Mucosa of descending colon (tissue), 3 donors: ENCODE data around the gene NHERF1. TPM values are rescaled to one million over a fixed set of nuclear protein-coding genes. Genes with fewer than 3 reads are reported as not detected.
A peak's percentile ranks its signal among the peaks of the same experiment; 100 is the strongest.

Source experiments
- ATAC-seq: fragments of 200-7000 bp; cut with Tn5 transposase; one replicate; pipeline ENCODE4 v1.9.1; 2020; ENCODE audit warnings: mild to moderate bottlenecking, moderate library complexity
- DNase-seq, 3 donors: peaks; one replicate each; pipeline ENCODE4 v3.0.0-alpha.2; 2020
- H3K36me3 ChIP-seq: fragments of 200-600 bp; one replicate; pipeline ENCODE4 v1.8.0; 2021; ENCODE audit warnings: low read depth, mild to moderate bottlenecking
- H3K4me1 ChIP-seq: fragments of 200-600 bp; one replicate; pipeline ENCODE4 v1.8.0; 2021; ENCODE audit warnings: low read depth, mild to moderate bottlenecking
- H3K4me3 ChIP-seq: fragments of 200-600 bp; one replicate; pipeline ENCODE4 v1.8.0; 2021; ENCODE audit warnings: mild to moderate bottlenecking
- H3K9me3 ChIP-seq: fragments of 200-600 bp; one replicate; pipeline ENCODE4 v1.8.0; 2021; ENCODE audit warnings: mild to moderate bottlenecking
- intact Hi-C, 2 donors: fragments of 100-400 bp; cut with DNase I in 1 of 2; cut with micrococcal nuclease in 1 of 2; formaldehyde crosslinking; loops; one replicate each; pipeline versions ENCODE4 v1.11.0 to v1.11.1; 2022; cut with DNase I, micrococcal nuclease
- total RNA-seq, 3 donors: library from RNA; stranded (reverse); fragmentation: NEBNext Ultra II Directional in 2 of 3; extraction: Animal tissue kit (Norgen Biotek cat#: 25700) in 2 of 3; gene quantifications; one replicate each; pipeline versions ENCODE4 v1.2.1 to v1.2.4, GENCODE V29; 2021 to 2023
- TF ChIP-seq, protein P1 (sequence below): fragments of 200-600 bp; IDR thresholded peaks from one replicate; pipeline ENCODE4 v1.8.0; 2022; ENCODE audit warnings: antibody characterized with exemption, mild to moderate bottlenecking
- donor health status: DM: no; HTN: no; CAD: no; lungs with moderate emphysema.
- donor health status: DM: no; HTN: no; CAD: no.
- donor health status: DM: no; HTN: yes; CAD: no.

NHERF1 gene
- total RNA-seq, 3 donors from 2014 or later = 109 to 281 (median 164) TPM

DNA sequence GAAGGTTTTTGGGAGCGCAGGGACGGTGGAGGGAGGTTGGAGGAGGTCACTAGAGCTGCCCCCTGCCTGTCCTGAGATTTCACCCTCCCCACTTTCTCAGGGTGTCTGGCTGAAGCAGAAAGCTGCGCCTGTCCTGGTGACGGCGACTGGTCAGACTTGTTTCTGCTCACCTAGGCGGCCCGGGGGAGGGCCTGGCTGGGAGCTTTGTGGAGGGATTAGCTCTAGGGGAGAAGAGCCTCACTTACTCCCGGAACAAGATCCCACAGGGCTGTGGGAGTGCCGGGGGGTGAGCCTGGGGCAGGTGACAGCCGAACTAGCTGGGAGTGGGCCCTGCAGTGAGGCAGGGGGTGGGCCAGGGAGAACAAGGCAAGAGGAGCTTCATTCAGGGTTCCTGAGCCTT is 11.5 kb downstream of the NHERF1 start:
- no peak for DNase-seq
- Histone ChIP-seq H3K4me1 (peaks cover 73% of the 10 kb centered on the region), H3K9me3 (no peaks in the 10 kb centered on the region), H3K36me3 (no peaks in the 10 kb centered on the region), H3K4me3 (no peak overlapping the region)
- intact Hi-C loops = no loop called here
- TF ChIP-seq, protein P1, sequence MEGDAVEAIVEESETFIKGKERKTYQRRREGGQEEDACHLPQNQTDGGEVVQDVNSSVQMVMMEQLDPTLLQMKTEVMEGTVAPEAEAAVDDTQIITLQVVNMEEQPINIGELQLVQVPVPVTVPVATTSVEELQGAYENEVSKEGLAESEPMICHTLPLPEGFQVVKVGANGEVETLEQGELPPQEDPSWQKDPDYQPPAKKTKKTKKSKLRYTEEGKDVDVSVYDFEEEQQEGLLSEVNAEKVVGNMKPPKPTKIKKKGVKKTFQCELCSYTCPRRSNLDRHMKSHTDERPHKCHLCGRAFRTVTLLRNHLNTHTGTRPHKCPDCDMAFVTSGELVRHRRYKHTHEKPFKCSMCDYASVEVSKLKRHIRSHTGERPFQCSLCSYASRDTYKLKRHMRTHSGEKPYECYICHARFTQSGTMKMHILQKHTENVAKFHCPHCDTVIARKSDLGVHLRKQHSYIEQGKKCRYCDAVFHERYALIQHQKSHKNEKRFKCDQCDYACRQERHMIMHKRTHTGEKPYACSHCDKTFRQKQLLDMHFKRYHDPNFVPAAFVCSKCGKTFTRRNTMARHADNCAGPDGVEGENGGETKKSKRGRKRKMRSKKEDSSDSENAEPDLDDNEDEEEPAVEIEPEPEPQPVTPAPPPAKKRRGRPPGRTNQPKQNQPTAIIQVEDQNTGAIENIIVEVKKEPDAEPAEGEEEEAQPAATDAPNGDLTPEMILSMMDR = no peak
- ATAC-seq = no peak

DNA sequence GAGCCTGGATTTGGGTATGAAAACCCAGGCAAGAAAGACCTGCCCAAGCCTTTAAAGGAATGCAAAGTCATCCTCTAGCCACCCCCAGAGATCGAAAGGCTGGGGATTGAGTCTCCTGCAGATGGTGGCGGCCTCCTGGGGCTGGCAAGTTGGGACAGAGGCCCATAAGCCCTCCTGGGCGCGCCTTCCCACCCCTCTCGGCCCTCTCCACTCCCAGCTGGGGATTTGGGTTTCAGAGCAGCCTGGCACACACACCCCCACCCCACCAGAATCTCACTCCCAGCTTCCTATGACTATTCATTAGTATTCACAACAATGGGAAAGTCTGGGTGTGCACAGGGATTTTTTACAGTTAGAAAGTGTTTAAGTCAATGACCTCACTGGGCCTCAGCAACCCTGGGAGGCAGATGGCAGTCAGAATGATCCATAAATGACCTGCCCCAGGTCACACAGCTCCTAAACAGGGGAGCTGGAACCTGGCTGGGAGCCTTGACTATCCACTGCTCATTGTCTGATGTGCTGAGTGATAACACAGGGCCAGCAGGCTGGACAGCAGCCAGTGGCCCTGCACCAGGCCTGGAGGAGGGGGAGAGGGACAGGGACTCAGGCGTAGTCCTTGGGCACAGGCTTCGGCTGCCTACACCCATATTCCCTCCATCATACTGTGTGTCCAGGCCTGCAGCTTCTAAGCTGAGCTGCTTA is 12.1 kb downstream of the NHERF1 start:
- ATAC-seq = no peak
- no peak for DNase-seq
- intact Hi-C loops = no loop called here
- Histone ChIP-seq H3K4me3 (no peak overlapping the region), H3K36me3 (no peaks in the 10 kb centered on the region), H3K4me1 (peaks cover 72% of the 10 kb centered on the region), H3K9me3 (no peaks in the 10 kb centered on the region)
- TF ChIP-seq, protein P1 = no peak

DNA sequence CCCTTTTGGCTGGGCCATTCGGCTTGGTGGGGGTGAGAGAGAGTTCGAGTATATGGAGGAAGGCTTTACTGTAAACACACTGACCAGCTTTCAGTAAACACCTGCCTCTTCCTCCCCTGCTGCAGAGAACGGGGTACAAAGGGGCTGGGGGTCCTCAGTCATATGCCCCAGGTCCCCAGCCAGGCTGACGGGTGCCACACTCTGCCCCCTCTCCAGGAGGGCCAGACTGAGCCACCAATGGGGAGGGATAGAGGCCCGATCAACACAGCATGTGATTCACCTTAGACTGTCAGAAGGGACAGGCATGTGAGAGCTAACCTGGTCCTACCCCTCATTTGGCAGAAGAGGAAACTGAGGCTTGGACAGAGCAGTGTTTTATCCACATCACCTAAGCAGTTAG is 13.0 kb downstream of the NHERF1 start:
- intact Hi-C loops = no loop called here
- Histone ChIP-seq H3K4me3 (no peak overlapping the region), H3K36me3 (no peaks in the 10 kb centered on the region), H3K4me1 (peaks cover 72% of the 10 kb centered on the region), H3K9me3 (no peaks in the 10 kb centered on the region)
- TF ChIP-seq, protein P1 = no peak
- ATAC-seq (no peak), DNase-seq (no peak)

DNA sequence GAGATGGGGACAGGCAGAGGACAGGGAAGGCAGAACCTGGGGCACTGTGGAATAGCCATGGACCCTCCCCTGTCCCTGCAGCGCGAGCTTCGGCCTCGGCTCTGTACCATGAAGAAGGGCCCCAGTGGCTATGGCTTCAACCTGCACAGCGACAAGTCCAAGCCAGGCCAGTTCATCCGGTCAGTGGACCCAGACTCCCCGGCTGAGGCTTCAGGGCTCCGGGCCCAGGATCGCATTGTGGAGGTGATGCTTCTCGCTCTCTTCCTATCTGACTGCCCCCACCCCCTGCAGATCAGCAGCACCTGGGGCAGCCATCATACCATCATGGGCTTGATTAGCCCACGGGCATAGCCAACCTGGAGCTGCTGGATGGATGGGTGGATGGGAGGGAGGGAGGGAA is 13.5 kb downstream of the NHERF1 start:
- no peaks in the 10 kb centered on the region for H3K36me3 ChIP-seq
- intact Hi-C loops = no loop called here
- no peak for DNase-seq
- H3K9me3 ChIP-seq = no peaks in the 10 kb centered on the region
- ATAC-seq = no peak
- TF ChIP-seq, protein P1 = no peak
- H3K4me1 ChIP-seq = peaks cover 72% of the 10 kb centered on the region
- H3K4me3 ChIP-seq = no peak overlapping the region

DNA sequence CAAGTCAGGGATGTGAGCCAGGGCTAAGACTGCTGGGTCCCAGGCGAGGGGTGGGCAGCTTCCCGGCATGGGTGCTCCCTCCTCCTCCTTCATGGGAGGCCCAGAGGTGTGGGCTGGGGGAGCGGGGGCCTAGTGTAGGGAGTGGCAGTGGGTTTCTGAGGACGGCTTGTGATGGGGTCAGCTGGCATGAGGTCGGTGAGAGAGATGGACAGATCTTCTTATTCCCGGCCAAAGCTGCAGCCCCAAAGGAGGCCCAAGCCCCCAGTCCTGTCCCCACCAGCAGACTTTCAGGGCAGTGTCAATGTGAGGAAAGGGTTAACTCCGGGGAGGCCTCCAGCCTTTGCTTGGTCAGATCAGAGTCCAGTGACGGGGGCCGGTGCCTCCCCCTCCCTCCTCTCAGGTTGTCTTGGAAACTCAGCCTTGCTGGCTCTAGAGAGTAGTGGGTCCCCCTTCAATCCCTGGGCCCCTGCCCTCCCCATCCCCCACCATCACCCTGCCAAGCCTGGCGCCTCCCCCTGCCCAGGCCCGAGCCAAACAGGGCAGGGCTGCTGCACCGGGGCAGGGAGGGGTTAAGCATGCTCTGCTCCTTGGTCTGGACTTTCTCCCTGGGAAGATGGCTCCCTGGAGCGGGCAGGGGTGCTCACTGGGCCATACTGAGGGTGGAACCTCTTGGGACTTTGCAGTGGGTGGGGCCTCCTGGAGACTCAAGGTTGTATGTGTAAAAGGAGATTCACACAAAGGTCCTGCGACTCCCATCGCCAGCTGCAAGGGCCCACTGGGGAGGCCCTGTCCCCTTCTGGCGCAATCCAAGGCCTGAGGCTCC is 15.3 kb downstream of the NHERF1 start:
- peaks cover 53% of the 10 kb centered on the region for H3K4me1 ChIP-seq
- DNase-seq (peak; percentile 80 to 81 (median 80)), ATAC-seq (peak; percentile 90)
- no peaks in the 10 kb centered on the region for H3K9me3 ChIP-seq
- TF ChIP-seq, protein P1 = no peak
- H3K36me3 ChIP-seq = no peaks in the 10 kb centered on the region
- intact Hi-C loops = no loop called here
- H3K4me3 ChIP-seq = no peak overlapping the region
